Breast epithelium (tissue), 4 donors: ENCODE data around the gene LHFPL2. TPM values are rescaled to one million over a fixed set of nuclear protein-coding genes. Genes with fewer than 3 reads are reported as not detected.
"Not testable (repeated sequence)": the region's sequence is repeated elsewhere in the genome, so short reads cannot be mapped to it uniquely, and the experiment has no call there.

Experiments
- DNase-seq, 2 donors: peaks; one replicate each; pipeline ENCODE4 v3.0.0-alpha.2; 2019; ENCODE audit warnings: low spot score in 2 of 2
- H3K27ac ChIP-seq, 2 donors: fragments of 200-600 bp; sonication (generic) in 1 of 2; one replicate each; pipeline ENCODE4 v1.5.1; 2016 to 2019; ENCODE audit warnings: mild to moderate bottlenecking in 1 of 2
- H3K27me3 ChIP-seq, 2 donors: fragments of 200-600 bp; sonication (generic) in 1 of 2; one replicate each; pipeline versions ENCODE4 v1.5.1 to v1.6.0; 2017 to 2019; ENCODE audit warnings: control low read depth in 1 of 2, mild to moderate bottlenecking in 1 of 2
- H3K36me3 ChIP-seq: fragments of 200-600 bp; one replicate; pipeline ENCODE4 v1.5.1; 2019
- H3K4me1 ChIP-seq, 2 donors: fragments of 200-600 bp; sonication (generic); one replicate each; pipeline ENCODE4 v1.5.1; 2016 to 2019; ENCODE audit warnings: control low read depth in 1 of 2
- H3K4me3 ChIP-seq, 3 donors: fragments of 200-600 bp; sonication (generic); 1 replicate in 2 of 3; 2 replicates in 1 of 3; pipeline ENCODE4 v1.5.1; 2016 to 2019; ENCODE audit warnings: mild to moderate bottlenecking in 3 of 3, moderate library complexity in 2 of 3
- H3K9me3 ChIP-seq, 2 donors: fragments of 200-600 bp; sonication (generic) in 1 of 2; one replicate each; pipeline ENCODE4 v1.5.1; 2016 to 2019; ENCODE audit warnings: control low read depth in 1 of 2
- CTCF ChIP-seq, 3 donors: fragments of 450-650 bp; IDR thresholded peaks; one replicate each; pipeline ENCODE4 v1.5.1; 2016 to 2017; ENCODE audit warnings: antibody characterized with exemption in 3 of 3, mild to moderate bottlenecking in 3 of 3, moderate library complexity in 3 of 3
- POLR2A ChIP-seq: fragments of 450-650 bp; IDR thresholded peaks from one replicate; pipeline ENCODE4 v1.6.1; 2016; ENCODE audit warnings: antibody characterized with exemption, mild to moderate bottlenecking, moderate library complexity
- POLR2AphosphoS5 ChIP-seq, 3 donors: sonication (generic); formaldehyde crosslinking; IDR thresholded peaks; one replicate each; pipeline ENCODE4 v1.6.1; 2017; ENCODE audit warnings: antibody characterized with exemption in 3 of 3
- intact Hi-C: fragments of 100-400 bp; cut with DNase I; formaldehyde crosslinking; loops from one replicate; pipeline ENCODE4 v1.15.1; 2023; ENCODE audit warnings: low total_unique reads
- total RNA-seq, 3 donors: library from RNA; depleted of rRNA; stranded (reverse); fragments of >200 nt; gene quantifications; one replicate each; pipeline ENCODE4 v1.1.0, GENCODE V29; 2016

The LHFPL2 gene
- total RNA-seq, 3 donors from 2014 or later, result 36.8 to 61.8 (median 41.3) TPM

GRCh38 chr5:78471896-78472295, 176.7 kb downstream of the LHFPL2 start:
- TF ChIP-seq POLR2AphosphoS5 (IDR thresholded peaks at IDR 0.05) (no peak), POLR2A (no peak), CTCF (IDR thresholded peaks at IDR 0.05) (no peak)
- no peak overlapping the region for H3K4me3 ChIP-seq
- no peak overlapping the region for H3K27ac ChIP-seq
- H3K36me3 ChIP-seq, result no peaks in the 10 kb centered on the region
- DNase-seq, result no peak
- intact Hi-C loops, result no loop called here
- no peaks in the 10 kb centered on the region for H3K27me3 ChIP-seq
- H3K9me3 ChIP-seq, result no peaks in the 10 kb centered on the region
- H3K4me1 ChIP-seq, result no peaks in the 10 kb centered on the region

GRCh38 chr5:78467752-78468357, 180.7 kb downstream of the LHFPL2 start:
- Histone ChIP-seq H3K9me3 (no peaks in the 10 kb centered on the region), H3K4me3 (no peak overlapping the region), H3K4me1 (no peaks in the 10 kb centered on the region), H3K36me3 (no peaks in the 10 kb centered on the region), H3K27ac (no peak overlapping the region), H3K27me3 (no peaks in the 10 kb centered on the region)
- no peak for TF ChIP-seq POLR2AphosphoS5 (IDR thresholded peaks at IDR 0.05)
- TF ChIP-seq CTCF (IDR thresholded peaks at IDR 0.05), result peak; percentile 73 to 85 (median 78)
- no peak for DNase-seq
- intact Hi-C loops, result no loop called here

- H3K4me3 ChIP-seq, result no peak overlapping the region
- TF ChIP-seq CTCF (IDR thresholded peaks at IDR 0.05) (no peak), POLR2A (no peak), POLR2AphosphoS5 (IDR thresholded peaks at IDR 0.05) (no peak)
- H3K27ac ChIP-seq, result no peak overlapping the region
- no peaks in the 10 kb centered on the region for H3K4me1 ChIP-seq
- no peaks in the 10 kb centered on the region for H3K36me3 ChIP-seq
- no peaks in the 10 kb centered on the region for H3K27me3 ChIP-seq
- DNase-seq, result no peak
- no peaks in the 10 kb centered on the region for H3K9me3 ChIP-seq
- intact Hi-C loops, result no loop called here
Measured at GRCh38 chr5:78467140-78467539, 181.4 kb downstream of the LHFPL2 start.

- H3K4me3 ChIP-seq, result no peak overlapping the region
- H3K36me3 ChIP-seq, result no peaks in the 10 kb centered on the region
- no peaks in the 10 kb centered on the region for H3K4me1 ChIP-seq
- intact Hi-C loops, result no loop called here
- no peaks in the 10 kb centered on the region for H3K27me3 ChIP-seq
- no peaks in the 10 kb centered on the region for H3K9me3 ChIP-seq
- TF ChIP-seq POLR2AphosphoS5 (IDR thresholded peaks at IDR 0.05), result no peak
- TF ChIP-seq POLR2A, result no peak
- no peak for TF ChIP-seq CTCF (IDR thresholded peaks at IDR 0.05)
- DNase-seq, result no peak
- H3K27ac ChIP-seq, result no peak overlapping the region
Measured at GRCh38 chr5:78458843-78459242, 189.7 kb downstream of the LHFPL2 start.

- H3K4me3 ChIP-seq, H3K9me3 ChIP-seq, H3K27ac ChIP-seq, H3K27me3 ChIP-seq, intact Hi-C loops, H3K4me1 ChIP-seq, DNase-seq, H3K36me3 ChIP-seq: not testable (repeated sequence)
Measured at GRCh38 chr5:78457507-78457906, 191.1 kb downstream of the LHFPL2 start.

- no peak overlapping the region for H3K27ac ChIP-seq
- no peaks in the 10 kb centered on the region for H3K27me3 ChIP-seq
- intact Hi-C loops, result no loop called here
- H3K4me1 ChIP-seq, result no peaks in the 10 kb centered on the region
- no peak overlapping the region for H3K4me3 ChIP-seq
- DNase-seq, result no peak
- no peaks in the 10 kb centered on the region for H3K9me3 ChIP-seq
- no peak for TF ChIP-seq POLR2AphosphoS5 (IDR thresholded peaks at IDR 0.05)
- TF ChIP-seq CTCF (IDR thresholded peaks at IDR 0.05), result no peak
- TF ChIP-seq POLR2A, result no peak
- no peaks in the 10 kb centered on the region for H3K36me3 ChIP-seq
Measured at GRCh38 chr5:78449103-78449502, 199.5 kb downstream of the LHFPL2 start.
